Small intestine (tissue), 16 donors: Measurements from ENCODE around the gene CAMK2N2. TPM values are rescaled to one million over a fixed set of nuclear protein-coding genes. Genes with fewer than 3 reads are reported as not detected.

ENCODE experiments used
- DNase-seq, 2 donors: peaks; one replicate each; pipeline versions ENCODE4 v3.0.0 to v3.0.0-alpha.2; 2013
- FAIRE-seq: peaks from 2 replicates; lab custom pipeline; 2012; peaks lifted over from hg19 to GRCh38; lab: Jason Lieb, UNC
- H3K27ac ChIP-seq, 3 donors: one replicate each; pipeline ENCODE4 v1.5.1; 2013; ENCODE audit warnings: low read length in 2 of 3, mild to moderate bottlenecking in 2 of 3, control low read depth in 1 of 3, inconsistent platforms in 1 of 3, low read depth in 1 of 3, moderate library complexity in 1 of 3
- H3K27me3 ChIP-seq, 3 donors: one replicate each; pipeline ENCODE4 v1.6.1; 2013; ENCODE audit warnings: low read length in 3 of 3, inconsistent platforms in 1 of 3; ENCODE audit not compliant: control insufficient read depth in 3 of 3, insufficient read depth in 3 of 3
- H3K36me3 ChIP-seq, 3 donors: one replicate each; pipeline ENCODE4 v1.6.1; 2013; ENCODE audit warnings: low read length in 3 of 3, inconsistent platforms in 1 of 3, low read depth in 1 of 3, mild to moderate bottlenecking in 1 of 3, moderate library complexity in 1 of 3; ENCODE audit not compliant: control insufficient read depth in 3 of 3, insufficient read depth in 2 of 3
- H3K4me1 ChIP-seq, 3 donors: one replicate each; pipeline ENCODE4 v1.6.1; 2013; ENCODE audit warnings: low read length in 2 of 3, inconsistent platforms in 1 of 3, low read depth in 1 of 3, mild to moderate bottlenecking in 1 of 3, moderate library complexity in 1 of 3; ENCODE audit not compliant: control insufficient read depth in 3 of 3, insufficient read depth in 2 of 3
- H3K4me3 ChIP-seq, 3 donors: one replicate each; pipeline ENCODE4 v1.5.1; 2013; ENCODE audit warnings: low read length in 3 of 3, control low read depth in 1 of 3, inconsistent platforms in 1 of 3, low read depth in 1 of 3, mild to moderate bottlenecking in 1 of 3, moderate library complexity in 1 of 3
- H3K9me3 ChIP-seq, 2 donors: one replicate each; pipeline ENCODE4 v1.6.1; 2013; ENCODE audit warnings: low read depth in 1 of 2, low read length in 1 of 2; ENCODE audit not compliant: control insufficient read depth in 2 of 2, insufficient read depth in 1 of 2
- WGBS, 3 donors: extraction: QIAGEN DNeasy Blood & Tissue Kit; methylation state at CpG; one replicate each; pipeline ENCODE4 v1.1.7; 2013; 5-methylcytosine and 5-hydroxymethylcytosine counted together
- long read RNA-seq, 10 donors: transcript quantifications; one replicate each; lab custom pipeline, GENCODE V29; 2026
- polyA plus RNA-seq, 4 donors: library from polyadenylated mRNA; stranded (reverse) in 3 of 4; unstranded in 1 of 4; fragments of 200-250 nt in 3 of 4; fragments of 120-200 nt in 1 of 4; gene quantifications; one replicate each; pipeline versions ENCODE4 v1.2.1 to v1.2.3, GENCODE V29; 2013
- donor health status: healthy with polysubstance abuse.
- donor health status: control.
- donor health status: control.
- donor health status: Bipolar disorder and iron deficiency.
- donor health status: healthy.

Gene CAMK2N2
- polyA plus RNA-seq: under 1 TPM in 2 of 4 donors, not detected in 2; 0.12 to 0.72 TPM
- long read RNA-seq, donor 1: 0 reads
- long read RNA-seq, donor 2: 0 reads
- long read RNA-seq, donor 3: 0 reads
- long read RNA-seq, donor 4, partial matches to known transcripts: 0 of 1 reads
- long read RNA-seq, donor 4, other reads (novel, unspliced or antisense): 0 of 1 reads
- long read RNA-seq, donor 5: 0 reads
- long read RNA-seq, donor 6: 0 reads
- long read RNA-seq, donor 7: 0 reads
- long read RNA-seq, donor 8, partial matches to known transcripts: 0 of 1 reads
- long read RNA-seq, donor 8, other reads (novel, unspliced or antisense): 0 of 1 reads
- long read RNA-seq, donor 9, partial matches to known transcripts: 0 of 1 reads
- long read RNA-seq, donor 9, other reads (novel, unspliced or antisense): 0 of 1 reads
- long read RNA-seq, donor 10, partial matches to known transcripts: 0 of 3 reads
- long read RNA-seq, donor 10, other reads (novel, unspliced or antisense): 0 of 3 reads

GRCh38 chr3:184261270-184261853 is at the start of gene CAMK2N2:
CAMK2N2 (minus strand) TSS chr3:184261553; CDS start chr3:184261285, 268 bp downstream.
- Histone ChIP-seq H3K9me3 (no peaks in the 10 kb centered on the region), H3K27ac (no peak within 1 kb of the TSS), H3K36me3 (peaks cover 0 to 16% (median 0%) of the 10 kb centered on the region in 3 donors), H3K4me1 (peaks cover 0 to 11% (median 7%) of the 10 kb centered on the region in 3 donors), H3K4me3 (peak within 1 kb of the TSS; percentile 13 to 57 (median 48)), H3K27me3 (peaks cover 0 to 49% (median 23%) of the 10 kb centered on the region in 3 donors)
- DNase-seq (peak; percentile 32 to 39), FAIRE-seq (no peak)
- 0 to 2% (median 0%) methylated on average over 13 to 67 of the region's 67 CpGs for WGBS, 3 donors

DNA sequence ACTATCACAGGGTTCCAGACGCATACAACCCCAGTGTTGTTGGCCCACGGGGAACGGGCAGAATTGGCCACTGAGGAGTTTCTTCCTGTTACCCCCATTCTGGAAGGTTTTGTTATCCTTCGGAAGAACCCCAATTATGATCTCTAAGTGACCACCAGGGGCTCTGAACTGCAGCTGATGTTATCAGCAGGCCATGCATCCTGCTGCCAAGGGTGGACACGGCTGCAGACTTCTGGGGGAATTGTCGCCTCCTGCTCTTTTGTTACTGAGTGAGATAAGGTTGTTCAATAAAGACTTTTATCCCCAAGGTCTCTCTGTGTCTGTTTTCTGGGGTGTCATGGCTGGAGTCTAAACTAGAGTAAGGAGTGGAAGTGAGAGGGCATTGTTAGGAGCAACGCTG is 47.4 kb upstream of the CAMK2N2 start:
- Histone ChIP-seq H3K4me1 (no peaks in the 10 kb centered on the region), H3K27me3 (no peaks in the 10 kb centered on the region), H3K27ac (no peak overlapping the region), H3K36me3 (peaks cover 13 to 42% (median 24%) of the 10 kb centered on the region in 3 donors), H3K4me3 (no peak overlapping the region), H3K9me3 (no peaks in the 10 kb centered on the region)
- FAIRE-seq (no peak), DNase-seq (no peak)
- WGBS, 3 donors: 79 to 86% (median 79%) methylated on average over 7 of the region's 7 CpGs

DNA sequence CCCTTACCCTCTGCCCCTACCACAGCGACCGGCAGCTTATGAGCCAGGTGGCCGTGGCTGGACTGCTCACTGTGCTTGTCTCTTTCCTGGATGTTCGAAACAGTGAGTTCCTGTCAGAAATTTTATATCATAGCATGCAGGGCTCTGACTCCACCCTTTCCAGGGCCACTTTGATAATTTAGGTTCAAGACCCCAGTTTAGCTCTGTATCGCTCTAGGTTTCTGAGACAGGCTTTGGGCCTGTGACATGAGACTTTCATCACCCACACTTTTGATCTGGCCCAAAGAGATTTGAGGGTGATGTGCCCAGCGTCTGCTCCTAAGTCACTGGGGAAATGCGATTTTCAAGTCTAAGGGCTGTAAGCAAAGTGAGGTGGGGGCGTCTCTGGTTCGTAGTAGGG is 46.6 kb upstream of the CAMK2N2 start:
- 95 to 97% (median 95%) methylated on average over 9 of the region's 9 CpGs for WGBS, 3 donors
- Histone ChIP-seq H3K36me3 (peaks cover 21 to 48% (median 32%) of the 10 kb centered on the region in 3 donors), H3K4me3 (no peak overlapping the region)

DNA sequence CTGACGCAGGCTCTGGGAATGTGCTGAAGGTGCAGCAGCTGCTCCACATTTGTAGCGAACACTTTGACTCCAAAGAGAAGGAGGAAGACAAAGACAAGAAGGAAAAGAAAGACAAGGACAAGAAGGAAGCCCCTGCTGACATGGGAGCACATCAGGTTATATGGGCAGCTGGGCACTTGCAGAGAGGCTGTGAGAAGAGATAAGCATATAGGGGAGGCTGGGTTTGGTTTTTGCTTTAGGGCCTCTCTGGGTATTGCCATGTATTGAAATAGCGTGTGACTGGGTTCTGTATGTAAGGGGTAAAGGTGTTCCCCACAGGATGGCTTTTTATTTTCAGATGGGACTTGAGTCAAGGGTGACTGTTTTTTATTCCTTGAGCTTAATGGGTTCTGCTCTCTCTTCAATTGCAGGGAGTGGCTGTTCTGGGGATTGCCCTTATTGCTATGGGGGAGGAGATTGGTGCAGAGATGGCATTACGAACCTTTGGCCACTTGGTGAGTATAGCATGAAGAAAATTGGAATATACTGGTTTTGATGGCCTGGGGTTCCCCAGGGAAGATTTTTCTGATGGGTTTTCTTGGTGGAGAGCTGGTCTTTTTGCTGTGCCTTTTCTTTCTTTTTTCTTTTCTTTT is 45.1 kb upstream of the CAMK2N2 start:
- WGBS, 3 donors: 74 to 87% (median 80%) methylated on average over 4 of the region's 4 CpGs
- H3K36me3 ChIP-seq: peaks cover 32 to 62% (median 39%) of the 10 kb centered on the region in 3 donors
- DNase-seq: peak in 1 of 2 donors; percentile 45
- H3K27me3 ChIP-seq: no peaks in the 10 kb centered on the region
- FAIRE-seq: no peak
- no peaks in the 10 kb centered on the region for H3K4me1 ChIP-seq
- H3K27ac ChIP-seq: no peak overlapping the region
- H3K9me3 ChIP-seq: no peaks in the 10 kb centered on the region
- no peak overlapping the region for H3K4me3 ChIP-seq

More for the DNA sequence above, 46.6 kb upstream of the CAMK2N2 start:
- no peak for DNase-seq
- no peak overlapping the region for H3K27ac ChIP-seq
- FAIRE-seq: no peak
- H3K4me1 ChIP-seq: no peaks in the 10 kb centered on the region
- no peaks in the 10 kb centered on the region for H3K9me3 ChIP-seq
- H3K27me3 ChIP-seq: no peaks in the 10 kb centered on the region

DNA sequence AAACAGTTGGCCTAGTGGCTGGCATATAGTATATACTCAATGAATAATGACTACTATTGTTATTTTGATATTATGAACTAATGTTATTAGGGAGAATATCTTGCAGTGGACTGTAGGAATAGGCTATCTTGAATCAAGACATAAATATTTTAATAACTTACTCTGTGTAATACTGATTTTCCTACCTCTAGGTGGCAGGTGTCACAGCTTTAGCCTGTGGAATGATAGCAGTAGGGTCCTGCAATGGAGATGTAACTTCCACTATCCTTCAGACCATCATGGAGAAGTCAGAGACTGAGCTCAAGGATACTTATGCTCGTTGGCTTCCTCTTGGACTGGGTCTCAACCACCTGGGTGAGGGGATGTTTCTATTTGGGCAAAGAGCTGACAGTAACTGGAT is 44.2 kb upstream of the CAMK2N2 start:
- FAIRE-seq: no peak
- Histone ChIP-seq H3K27me3 (no peaks in the 10 kb centered on the region), H3K4me3 (no peak overlapping the region), H3K4me1 (no peaks in the 10 kb centered on the region), H3K36me3 (peaks cover 32 to 69% (median 41%) of the 10 kb centered on the region in 3 donors), H3K9me3 (no peaks in the 10 kb centered on the region), H3K27ac (no peak overlapping the region)
- WGBS, 3 donors: 40 to 69% (median 43%) methylated on average over 1 of the region's 1 CpG
- peak; percentile 20 to 28 for DNase-seq

DNA sequence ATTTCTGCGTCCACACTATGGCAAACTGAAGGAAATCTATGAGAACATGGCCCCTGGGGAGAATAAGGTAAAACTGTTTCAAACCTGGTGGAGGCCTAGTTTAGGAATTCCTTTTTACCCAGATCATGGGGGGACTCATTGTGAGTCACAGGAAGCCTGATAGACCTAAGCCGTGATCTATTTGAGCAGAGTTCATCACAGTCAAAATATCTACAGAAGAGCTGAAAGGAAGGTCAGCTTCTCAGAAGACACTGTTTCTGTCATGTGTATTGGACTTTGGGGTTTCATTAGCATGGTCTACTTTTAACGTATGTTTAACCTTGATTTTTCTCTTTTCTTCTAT is 39.0 kb upstream of the CAMK2N2 start:
- DNase-seq: no peak
- no peaks in the 10 kb centered on the region for H3K27me3 ChIP-seq
- H3K9me3 ChIP-seq: no peaks in the 10 kb centered on the region
- 70 to 79% (median 77%) methylated on average over 3 of the region's 3 CpGs for WGBS, 3 donors
- no peak overlapping the region for H3K27ac ChIP-seq
- no peak for FAIRE-seq
- peaks cover 25 to 37% (median 26%) of the 10 kb centered on the region in 3 donors for H3K36me3 ChIP-seq
- peak overlapping the region in 1 of 3 donors; percentile 84 for H3K4me3 ChIP-seq
- peaks cover 3 to 8% (median 7%) of the 10 kb centered on the region in 3 donors for H3K4me1 ChIP-seq

DNA sequence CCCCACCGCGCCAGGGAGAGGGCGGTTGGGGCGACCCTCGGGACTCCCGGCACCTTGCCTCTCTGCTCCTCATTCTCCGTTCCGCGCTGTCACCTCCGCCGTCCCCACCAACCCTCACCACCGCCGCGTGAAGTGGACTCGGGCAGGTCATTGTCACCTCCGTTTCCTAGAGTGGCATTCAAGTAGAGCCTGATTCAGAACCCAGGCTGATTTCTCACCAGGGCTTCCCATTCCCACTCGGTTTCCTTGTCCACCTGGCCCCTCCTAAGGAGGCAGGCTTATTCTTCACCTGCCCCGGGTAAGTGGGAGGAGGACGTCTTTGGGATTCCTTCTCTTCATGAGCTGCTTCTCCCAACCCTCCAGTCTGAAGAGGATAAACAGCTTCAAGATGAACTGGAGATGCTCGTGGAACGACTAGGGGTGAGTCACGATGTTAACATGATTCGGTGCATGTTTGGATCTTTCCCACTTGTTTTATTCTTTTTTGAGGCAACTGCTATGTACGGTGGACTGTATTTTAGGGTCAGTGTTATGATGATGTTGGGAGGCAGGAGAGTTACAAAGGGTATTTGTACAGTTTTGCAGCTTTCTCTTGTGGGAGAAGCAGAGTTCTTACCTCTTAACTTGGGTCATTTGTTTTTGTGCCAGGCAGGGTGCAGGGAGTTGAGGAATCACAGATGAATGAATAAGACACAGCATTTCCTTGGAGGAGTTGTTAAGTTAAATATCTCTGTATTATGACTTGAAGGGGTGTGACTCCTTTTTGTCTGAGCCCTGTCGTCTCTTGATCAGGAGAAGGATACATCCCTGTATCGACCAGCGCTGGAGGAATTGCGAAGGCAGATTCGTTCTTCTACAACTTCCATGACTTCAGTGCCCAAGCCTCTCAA is 38.4 kb upstream of the CAMK2N2 start:
- WGBS, 3 donors: 15 to 17% (median 17%) methylated on average over 25 to 29 of the region's 29 CpGs
- Histone ChIP-seq H3K4me1 (peaks cover 3 to 8% (median 7%) of the 10 kb centered on the region in 3 donors), H3K4me3 (peak overlapping the region; percentile 84 to 91 (median 85)), H3K36me3 (peaks cover 23 to 37% (median 25%) of the 10 kb centered on the region in 3 donors), H3K27ac (peak overlapping the region; percentile 37 to 60 (median 57)), H3K9me3 (no peaks in the 10 kb centered on the region), H3K27me3 (peaks cover 0 to 3% (median 0%) of the 10 kb centered on the region in 3 donors)
- peak in 1 of 2 donors; percentile 38 for DNase-seq
- FAIRE-seq: no peak
